Measurements from ENCODE around the gene KDF1.

KDF1 gene, protein sequence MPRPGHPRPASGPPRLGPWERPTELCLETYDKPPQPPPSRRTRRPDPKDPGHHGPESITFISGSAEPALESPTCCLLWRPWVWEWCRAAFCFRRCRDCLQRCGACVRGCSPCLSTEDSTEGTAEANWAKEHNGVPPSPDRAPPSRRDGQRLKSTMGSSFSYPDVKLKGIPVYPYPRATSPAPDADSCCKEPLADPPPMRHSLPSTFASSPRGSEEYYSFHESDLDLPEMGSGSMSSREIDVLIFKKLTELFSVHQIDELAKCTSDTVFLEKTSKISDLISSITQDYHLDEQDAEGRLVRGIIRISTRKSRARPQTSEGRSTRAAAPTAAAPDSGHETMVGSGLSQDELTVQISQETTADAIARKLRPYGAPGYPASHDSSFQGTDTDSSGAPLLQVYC

DNA sequence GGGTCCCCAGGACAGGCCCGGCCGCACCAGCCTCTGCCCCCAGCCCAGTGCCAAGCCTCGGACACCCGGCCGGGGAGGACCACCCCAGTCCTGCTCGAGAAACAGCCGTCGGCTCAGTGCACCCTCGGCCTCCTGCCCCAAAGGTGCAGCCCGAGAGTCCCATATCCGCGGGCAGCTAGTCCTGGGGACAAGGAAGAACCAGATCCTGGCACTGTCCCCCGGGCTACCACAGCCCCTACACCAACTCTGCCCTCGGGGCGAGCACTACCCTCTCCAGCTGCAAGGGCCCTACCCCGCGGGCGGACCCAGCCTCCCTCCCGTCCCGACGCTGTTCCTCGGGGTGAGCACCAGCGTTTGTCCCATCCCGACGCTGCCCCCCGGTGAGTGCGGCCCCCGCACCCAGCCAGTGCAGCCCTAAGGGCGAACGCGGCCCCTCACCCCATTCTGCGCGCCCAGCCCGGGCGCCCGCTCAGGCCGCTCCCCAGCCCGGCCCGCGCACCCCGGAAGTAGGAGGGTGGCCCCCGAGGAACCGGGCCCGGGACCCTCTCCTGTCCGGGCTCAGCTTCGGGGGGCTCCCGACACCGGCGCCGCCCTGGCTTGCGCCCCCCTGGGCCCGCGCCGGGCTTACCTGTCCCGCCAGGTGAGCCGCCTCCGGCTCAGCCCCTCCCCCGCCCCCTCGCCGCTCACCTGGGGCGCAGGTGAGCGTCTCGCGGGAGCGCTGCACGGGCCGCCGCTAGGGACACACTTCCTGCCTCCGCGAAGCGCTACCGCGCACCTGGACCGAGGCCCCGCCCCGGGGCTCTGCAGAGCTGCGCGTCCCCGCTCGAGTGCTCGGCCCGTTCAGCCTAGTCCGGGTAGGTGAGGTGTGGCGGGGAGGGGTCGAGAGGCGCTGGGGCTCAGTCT, at the start of gene KDF1:
Gene KDF1 (minus strand): TSS at position 747 of the 903 bp plus-strand sequence. CDS start 8,088 bp downstream, outside the sequence.
- peaks cover 8% of the 10 kb centered on the region for H3K4me1 ChIP-seq (ENCODE audit: control insufficient read depth, insufficient read depth, low read length)
- H3K27me3 ChIP-seq (ENCODE audit: control insufficient read depth in 1 of 2, insufficient read depth in 2 of 2, low read length in 2 of 2) = peaks cover 30 to 37% of the 10 kb centered on the region in 2 donors
- no peak within 1 kb of the TSS for H3K9ac ChIP-seq (ENCODE audit: low read length in 2 of 2)
- no peaks in the 10 kb centered on the region for H3K36me3 ChIP-seq (ENCODE audit: control insufficient read depth in 2 of 2, insufficient read depth in 2 of 2, low read length in 2 of 2)
- H3K27ac ChIP-seq (ENCODE audit: low read length) = no peak within 1 kb of the TSS
- H3K4me3 ChIP-seq (ENCODE audit: low read length in 2 of 2) = peak within 1 kb of the TSS in 1 of 2 donors; percentile 49
- H3K9me3 ChIP-seq (ENCODE audit: control insufficient read depth in 2 of 2, low read length in 2 of 2) = peaks cover 0 to 6% of the 10 kb centered on the region in 2 donors

DNA sequence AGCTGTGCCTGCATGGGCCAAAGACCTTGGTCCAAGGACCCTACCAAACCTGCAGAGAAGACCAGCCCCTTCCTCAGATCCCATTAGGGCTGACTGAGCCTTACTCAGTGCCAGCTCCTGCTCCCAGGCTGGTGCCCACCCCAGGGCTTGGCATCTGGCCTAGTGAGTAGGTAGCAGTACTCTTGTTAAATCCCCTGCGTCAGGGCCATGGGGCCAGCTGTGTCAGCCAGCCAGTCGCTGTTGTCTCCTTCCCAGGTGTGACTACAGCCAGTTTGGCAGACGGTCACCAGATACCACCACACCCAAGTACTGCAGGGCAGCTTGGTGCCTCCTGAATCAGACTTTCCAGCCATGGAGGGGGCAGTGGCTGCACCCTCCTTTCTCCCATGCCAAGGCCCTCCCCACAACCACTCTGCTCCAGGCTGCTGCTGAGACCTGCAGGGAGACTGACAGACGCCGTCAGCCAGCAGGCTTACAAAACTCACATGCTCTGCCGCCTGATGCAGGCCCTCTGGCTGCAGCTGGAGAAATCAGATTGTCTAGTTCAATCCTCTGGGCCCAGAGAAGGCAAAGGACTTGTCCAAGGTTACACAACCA, 49.4 kb upstream of the KDF1 start:
- Histone ChIP-seq H3K27me3 (ENCODE audit: control insufficient read depth in 1 of 2, insufficient read depth in 2 of 2, low read length in 2 of 2) (no peaks in the 10 kb centered on the region), H3K9ac (ENCODE audit: low read length in 2 of 2) (no peak overlapping the region), H3K27ac (ENCODE audit: low read length) (peak overlapping the region; percentile 82), H3K36me3 (ENCODE audit: control insufficient read depth in 2 of 2, insufficient read depth in 2 of 2, low read length in 2 of 2) (peaks cover 15 to 16% of the 10 kb centered on the region in 2 donors), H3K4me3 (ENCODE audit: low read length in 2 of 2) (peak overlapping the region; percentile 86 to 89), H3K9me3 (ENCODE audit: control insufficient read depth in 2 of 2, low read length in 2 of 2) (no peaks in the 10 kb centered on the region), H3K4me1 (ENCODE audit: control insufficient read depth, insufficient read depth, low read length) (peaks cover 74% of the 10 kb centered on the region)

- no peaks in the 10 kb centered on the region for H3K27me3 ChIP-seq (ENCODE audit: control insufficient read depth in 1 of 2, insufficient read depth in 2 of 2, low read length in 2 of 2)
- peak overlapping the region; percentile 37 for H3K27ac ChIP-seq (ENCODE audit: low read length)
- peaks cover 85% of the 10 kb centered on the region for H3K4me1 ChIP-seq (ENCODE audit: control insufficient read depth, insufficient read depth, low read length)
- no peaks in the 10 kb centered on the region for H3K9me3 ChIP-seq (ENCODE audit: control insufficient read depth in 2 of 2, low read length in 2 of 2)
- H3K4me3 ChIP-seq (ENCODE audit: low read length in 2 of 2) = peak overlapping the region in 1 of 2 donors; percentile 22
- H3K9ac ChIP-seq (ENCODE audit: low read length in 2 of 2) = peak overlapping the region; percentile 7 to 42
- H3K36me3 ChIP-seq (ENCODE audit: control insufficient read depth in 2 of 2, insufficient read depth in 2 of 2, low read length in 2 of 2) = peaks cover 16% of the 10 kb centered on the region in 2 donors
Measured at GRCh38 chr1:27007909-27008582, 47.8 kb upstream of the KDF1 start.

DNA sequence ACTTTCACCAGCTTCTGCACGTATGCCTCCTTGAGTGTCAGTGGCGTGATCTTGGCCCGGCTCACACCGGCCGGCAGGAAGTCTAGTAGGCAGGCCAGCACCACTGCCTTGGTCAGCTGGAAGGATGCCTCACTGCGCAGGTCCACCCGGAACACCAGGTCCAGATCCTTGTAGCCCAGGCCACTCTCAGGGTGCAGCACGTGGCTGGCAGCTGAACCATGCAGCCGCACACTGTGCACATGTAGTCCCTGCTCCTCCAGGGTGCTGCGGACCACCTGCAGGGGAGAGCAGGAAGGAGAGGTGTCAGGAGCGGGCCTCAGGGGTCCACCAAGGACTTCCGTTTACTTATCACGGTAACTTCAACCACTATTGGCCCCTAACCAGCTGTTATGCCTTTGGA, 46.4 kb upstream of the KDF1 start:
- H3K9me3 ChIP-seq (ENCODE audit: control insufficient read depth in 2 of 2, low read length in 2 of 2) = no peaks in the 10 kb centered on the region
- no peak overlapping the region for H3K4me3 ChIP-seq (ENCODE audit: low read length in 2 of 2)
- no peak overlapping the region for H3K9ac ChIP-seq (ENCODE audit: low read length in 2 of 2)
- H3K27me3 ChIP-seq (ENCODE audit: control insufficient read depth in 1 of 2, insufficient read depth in 2 of 2, low read length in 2 of 2) = no peaks in the 10 kb centered on the region
- H3K36me3 ChIP-seq (ENCODE audit: control insufficient read depth in 2 of 2, insufficient read depth in 2 of 2, low read length in 2 of 2) = peaks cover 19 to 20% of the 10 kb centered on the region in 2 donors
- H3K4me1 ChIP-seq (ENCODE audit: control insufficient read depth, insufficient read depth, low read length) = peaks cover 80% of the 10 kb centered on the region
- H3K27ac ChIP-seq (ENCODE audit: low read length) = no peak overlapping the region

DNA sequence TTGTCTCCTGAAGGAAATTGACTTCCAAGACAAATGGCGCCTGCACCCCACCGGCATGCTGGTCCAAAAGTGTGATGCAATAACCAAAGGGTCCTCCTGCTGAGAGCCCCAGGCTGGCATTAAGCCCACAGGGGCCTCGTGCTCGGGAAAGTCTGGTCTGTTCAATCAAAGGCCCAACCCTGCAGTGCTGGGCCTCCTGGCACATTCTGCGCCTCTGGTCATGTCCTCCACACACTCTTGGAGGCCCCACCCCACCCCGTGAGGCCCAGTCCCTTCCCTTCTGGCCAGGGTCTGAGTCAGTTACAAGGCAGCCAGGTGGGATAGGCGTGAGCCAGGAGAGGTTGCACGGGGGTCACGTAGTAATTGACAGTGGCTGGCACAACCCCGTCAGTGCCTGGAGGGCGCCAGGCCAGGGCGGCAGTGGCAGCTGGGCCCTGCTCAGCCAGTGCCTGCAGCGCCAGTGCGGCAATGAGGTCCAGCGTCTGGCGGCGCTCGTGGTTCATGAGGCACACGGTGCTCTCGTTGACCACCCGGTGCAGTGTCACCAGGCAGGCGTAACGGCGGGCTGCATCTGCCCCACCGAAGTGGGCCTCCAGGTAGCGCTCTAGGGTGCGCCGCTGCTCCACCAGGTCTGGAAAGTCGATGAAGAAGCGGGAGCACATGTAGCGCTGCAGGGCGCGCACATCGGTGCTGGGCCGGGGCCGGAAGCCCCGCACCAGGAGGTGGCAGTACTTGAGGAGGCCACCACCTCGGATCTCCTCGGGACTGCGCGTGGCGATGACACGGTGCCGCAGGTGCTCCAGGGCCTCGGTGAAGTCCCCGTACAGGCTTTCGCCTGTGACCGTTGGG, 45.6 kb upstream of the KDF1 start:
- peak overlapping the region in 1 of 2 donors; percentile 22 for H3K4me3 ChIP-seq (ENCODE audit: low read length in 2 of 2)

GRCh38 chr1:27005166-27005530, 44.9 kb upstream of the KDF1 start:
- peak overlapping the region; percentile 78 for H3K27ac ChIP-seq (ENCODE audit: low read length)
- H3K9ac ChIP-seq (ENCODE audit: low read length in 2 of 2) = peak overlapping the region in 1 of 2 donors; percentile 39
- peak overlapping the region in 1 of 2 donors; percentile 44 for H3K4me3 ChIP-seq (ENCODE audit: low read length in 2 of 2)
- H3K36me3 ChIP-seq (ENCODE audit: control insufficient read depth in 2 of 2, insufficient read depth in 2 of 2, low read length in 2 of 2) = peaks cover 19 to 20% of the 10 kb centered on the region in 2 donors
- H3K9me3 ChIP-seq (ENCODE audit: control insufficient read depth in 2 of 2, low read length in 2 of 2) = no peaks in the 10 kb centered on the region
- H3K27me3 ChIP-seq (ENCODE audit: control insufficient read depth in 1 of 2, insufficient read depth in 2 of 2, low read length in 2 of 2) = no peaks in the 10 kb centered on the region
- peaks cover 82% of the 10 kb centered on the region for H3K4me1 ChIP-seq (ENCODE audit: control insufficient read depth, insufficient read depth, low read length)

More for the DNA sequence above, 45.6 kb upstream of the KDF1 start:
- H3K27ac ChIP-seq (ENCODE audit: low read length) = peak overlapping the region; percentile 78
- H3K36me3 ChIP-seq (ENCODE audit: control insufficient read depth in 2 of 2, insufficient read depth in 2 of 2, low read length in 2 of 2) = peaks cover 19 to 20% of the 10 kb centered on the region in 2 donors
- no peaks in the 10 kb centered on the region for H3K27me3 ChIP-seq (ENCODE audit: control insufficient read depth in 1 of 2, insufficient read depth in 2 of 2, low read length in 2 of 2)
- H3K9ac ChIP-seq (ENCODE audit: low read length in 2 of 2) = no peak overlapping the region
- H3K9me3 ChIP-seq (ENCODE audit: control insufficient read depth in 2 of 2, low read length in 2 of 2) = no peaks in the 10 kb centered on the region
- peaks cover 81% of the 10 kb centered on the region for H3K4me1 ChIP-seq (ENCODE audit: control insufficient read depth, insufficient read depth, low read length)

- Histone ChIP-seq H3K4me3 (ENCODE audit: low read length in 2 of 2) (peak overlapping the region in 1 of 2 donors; percentile 44), H3K27me3 (ENCODE audit: control insufficient read depth in 1 of 2, insufficient read depth in 2 of 2, low read length in 2 of 2) (no peaks in the 10 kb centered on the region), H3K9ac (ENCODE audit: low read length in 2 of 2) (peak overlapping the region; percentile 47 to 49), H3K4me1 (ENCODE audit: control insufficient read depth, insufficient read depth, low read length) (peaks cover 82% of the 10 kb centered on the region), H3K9me3 (ENCODE audit: control insufficient read depth in 2 of 2, low read length in 2 of 2) (no peaks in the 10 kb centered on the region), H3K36me3 (ENCODE audit: control insufficient read depth in 2 of 2, insufficient read depth in 2 of 2, low read length in 2 of 2) (peaks cover 19 to 20% of the 10 kb centered on the region in 2 donors), H3K27ac (ENCODE audit: low read length) (peak overlapping the region; percentile 78)
Measured at GRCh38 chr1:27004471-27005165, 44.4 kb upstream of the KDF1 start.

DNA sequence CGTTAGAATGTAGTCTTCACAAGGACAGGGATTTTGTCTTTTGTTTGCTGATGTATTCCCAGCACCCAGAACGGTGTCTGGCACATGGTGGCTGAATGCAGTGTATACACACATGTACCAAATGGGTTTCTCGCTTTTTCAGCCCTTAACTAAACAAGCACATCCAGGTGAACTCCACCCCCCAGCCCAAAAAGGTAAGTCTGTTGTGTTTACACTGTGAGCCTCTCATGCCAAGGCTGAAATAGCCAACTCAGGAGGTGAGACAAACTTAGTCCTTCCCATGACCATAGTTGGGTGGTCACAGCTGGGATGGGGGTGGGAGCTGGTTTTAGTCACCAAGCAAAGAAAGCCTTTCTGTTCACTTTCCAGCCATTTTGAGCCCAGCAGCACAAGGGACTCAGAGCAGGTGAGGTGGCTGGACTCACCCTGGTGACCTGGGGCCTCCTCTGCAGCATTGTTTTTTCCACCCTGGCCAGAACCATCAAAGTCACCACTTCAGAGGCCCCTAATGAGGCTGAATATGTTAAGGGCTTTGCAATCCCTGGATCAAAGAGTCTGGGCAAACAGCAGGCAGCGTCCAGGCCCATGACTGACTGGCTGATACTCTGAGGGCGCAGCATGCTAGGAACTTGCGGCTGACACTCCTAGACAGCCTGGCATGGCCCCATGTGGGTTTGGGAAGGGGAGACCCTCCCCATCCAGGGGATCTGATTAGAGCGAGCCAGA, 43.6 kb upstream of the KDF1 start:
- Histone ChIP-seq H3K27me3 (ENCODE audit: control insufficient read depth in 1 of 2, insufficient read depth in 2 of 2, low read length in 2 of 2) (no peaks in the 10 kb centered on the region), H3K36me3 (ENCODE audit: control insufficient read depth in 2 of 2, insufficient read depth in 2 of 2, low read length in 2 of 2) (peaks cover 19 to 20% of the 10 kb centered on the region in 2 donors), H3K9me3 (ENCODE audit: control insufficient read depth in 2 of 2, low read length in 2 of 2) (no peaks in the 10 kb centered on the region), H3K4me3 (ENCODE audit: low read length in 2 of 2) (peak overlapping the region in 1 of 2 donors; percentile 44), H3K9ac (ENCODE audit: low read length in 2 of 2) (peak overlapping the region; percentile 47 to 49), H3K27ac (ENCODE audit: low read length) (peak overlapping the region; percentile 78), H3K4me1 (ENCODE audit: control insufficient read depth, insufficient read depth, low read length) (peaks cover 82% of the 10 kb centered on the region)
